GM19035 (cell line): Measurements from ENCODE around the gene PEPD.

Experiments
- ATAC-seq: cut with Tn5 transposase; IDR thresholded peaks from one replicate; pipeline ENCODE4 v1.9.1; 2021; ENCODE audit not compliant: unreplicated experiment

Gene PEPD

DNA sequence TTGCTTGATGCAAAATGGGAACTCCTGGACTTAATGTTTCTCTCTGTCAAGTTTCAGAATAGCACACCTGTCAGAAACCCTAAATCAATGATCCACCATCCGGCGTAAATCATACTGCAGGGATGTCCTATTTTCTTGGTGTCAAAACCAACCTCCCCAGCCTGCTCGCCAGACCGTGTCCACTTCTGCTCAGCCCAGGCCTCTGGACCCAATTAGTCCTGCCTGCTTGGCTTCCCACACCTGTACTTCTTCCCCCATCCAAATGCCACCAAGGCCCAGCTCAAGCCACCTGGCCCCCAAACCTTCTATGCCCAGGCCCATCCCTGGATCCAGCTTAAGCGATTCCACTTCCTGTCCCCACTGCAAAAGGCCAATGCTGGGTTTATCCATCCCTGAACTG lies 25.1 kb upstream of the PEPD start:
- ATAC-seq, result no peak

DNA sequence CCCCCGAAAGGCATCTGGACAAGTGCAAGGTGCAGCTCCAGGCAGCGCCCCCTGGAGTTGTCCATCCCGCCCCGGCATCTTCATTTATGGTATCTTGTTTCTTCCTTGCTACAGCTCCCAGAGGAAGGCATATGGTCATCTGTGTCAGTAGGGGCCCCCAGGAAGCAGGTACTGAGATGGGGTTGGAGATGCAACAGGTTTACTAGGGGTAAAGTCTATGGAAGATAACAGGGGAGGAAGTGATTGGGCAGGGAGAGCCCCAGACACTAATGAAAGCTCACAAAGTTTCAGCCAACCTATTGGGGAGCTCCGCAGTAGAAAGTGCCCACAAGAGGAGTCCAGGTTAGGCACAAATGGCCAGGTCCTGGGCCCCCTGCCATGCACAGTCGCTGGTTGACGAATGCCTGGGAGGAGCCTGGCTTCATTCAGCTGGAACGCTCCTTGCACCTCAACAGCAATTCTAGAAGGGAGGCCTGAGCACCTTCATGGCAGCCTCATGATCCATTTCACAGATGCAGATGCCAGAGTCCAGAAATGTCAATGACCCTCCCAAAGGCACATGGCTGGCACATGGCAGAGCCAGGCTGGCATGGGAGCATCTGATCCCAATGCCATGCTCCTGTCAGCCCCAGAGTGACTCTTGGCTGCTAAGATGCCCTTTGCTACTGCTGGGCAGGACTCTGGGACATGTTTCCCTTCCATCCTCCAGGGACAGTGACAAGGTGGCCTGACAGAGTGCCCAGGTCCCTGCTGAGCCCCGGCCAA lies 23.8 kb upstream of the PEPD start:
- no peak for ATAC-seq

DNA sequence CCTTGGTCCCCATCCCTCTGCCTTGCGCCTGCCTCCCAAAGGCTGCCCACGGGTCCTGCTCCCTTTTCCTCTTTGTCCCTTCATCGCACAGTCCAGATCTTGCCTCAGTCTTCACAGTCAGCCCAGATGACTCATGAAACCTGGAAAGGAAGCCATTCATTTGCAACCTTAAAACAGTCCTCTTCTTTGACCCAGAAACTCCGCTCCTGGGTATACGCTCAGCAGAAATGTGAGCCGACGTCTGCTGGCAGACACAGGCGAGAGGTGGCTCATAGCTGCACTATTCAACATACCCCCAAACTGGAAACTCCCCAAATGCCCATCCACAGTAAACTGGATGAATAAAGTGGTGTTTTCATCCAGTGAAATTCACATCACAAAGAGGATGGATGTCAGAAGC lies 13.6 kb upstream of the PEPD start:
- ATAC-seq, result no peak

DNA sequence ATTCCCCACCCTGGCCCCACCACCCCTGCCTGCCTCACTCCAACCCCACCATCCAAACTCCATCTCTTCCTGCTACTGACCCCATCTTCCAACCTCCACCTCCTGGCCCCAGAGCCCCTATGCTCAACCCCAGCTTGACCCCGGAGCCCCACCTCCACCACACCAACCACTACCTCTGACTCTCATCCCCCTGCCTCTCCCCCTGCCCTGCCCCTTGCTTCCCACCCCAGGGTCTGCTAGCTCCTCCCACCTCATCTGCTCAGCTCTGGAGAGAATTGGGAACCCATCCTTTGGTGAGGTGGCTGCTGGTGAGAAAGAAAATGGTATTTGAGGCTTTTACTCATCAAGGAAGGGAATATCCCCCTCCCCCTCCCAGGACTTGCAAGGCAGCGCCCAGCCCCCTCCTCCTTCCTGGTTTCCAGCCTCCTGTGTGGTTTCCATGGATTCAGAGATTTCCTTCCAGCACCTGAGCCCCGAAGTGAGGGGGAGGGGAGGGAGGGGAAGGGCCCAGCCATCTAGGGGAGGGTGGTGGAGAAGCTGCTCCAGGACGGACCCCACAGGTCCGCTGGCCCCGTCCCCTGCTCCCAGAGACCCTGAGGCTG lies 11.4 kb upstream of the PEPD start:
- no peak for ATAC-seq

DNA sequence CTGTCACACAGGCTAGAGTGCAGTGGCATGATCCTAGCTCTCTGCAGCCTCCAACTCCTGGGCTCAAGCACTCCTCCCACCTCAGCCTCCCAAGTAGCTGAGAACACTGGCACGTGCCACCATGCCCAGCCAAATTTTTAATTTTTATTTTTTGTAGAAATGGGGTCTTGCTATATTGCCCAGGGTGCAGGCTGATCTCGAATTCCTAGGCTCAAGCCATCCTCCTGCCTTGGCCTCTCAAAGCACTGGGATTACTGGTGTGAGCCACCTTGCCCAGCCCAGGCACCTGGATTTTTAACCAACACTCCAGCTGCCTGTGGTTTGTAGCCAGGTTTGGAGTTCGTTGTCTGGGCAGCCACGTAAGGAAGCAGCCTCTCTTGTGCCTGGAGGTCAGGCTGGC lies 9.3 kb upstream of the PEPD start:
- ATAC-seq, result no peak

DNA sequence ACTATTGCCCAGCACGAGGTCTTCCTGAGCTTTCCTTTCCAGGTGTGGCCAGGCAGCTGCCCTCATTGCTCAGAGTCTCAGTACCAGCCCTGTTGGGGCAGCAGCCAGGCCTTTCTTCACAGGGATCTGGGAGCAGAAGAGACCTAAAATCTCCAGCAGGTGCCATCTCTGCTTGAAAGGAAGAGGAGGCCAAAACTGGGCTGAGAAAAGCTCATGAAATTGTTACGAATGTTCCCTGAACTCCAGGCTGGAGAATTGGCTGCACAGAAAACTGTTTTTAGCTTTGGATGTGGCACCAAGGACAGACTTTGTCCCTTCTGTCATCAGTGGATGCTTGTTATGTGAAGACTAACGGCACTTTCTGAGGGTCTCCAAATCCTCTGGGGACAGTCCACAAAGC lies 8.7 kb upstream of the PEPD start:
- ATAC-seq, result no peak

DNA sequence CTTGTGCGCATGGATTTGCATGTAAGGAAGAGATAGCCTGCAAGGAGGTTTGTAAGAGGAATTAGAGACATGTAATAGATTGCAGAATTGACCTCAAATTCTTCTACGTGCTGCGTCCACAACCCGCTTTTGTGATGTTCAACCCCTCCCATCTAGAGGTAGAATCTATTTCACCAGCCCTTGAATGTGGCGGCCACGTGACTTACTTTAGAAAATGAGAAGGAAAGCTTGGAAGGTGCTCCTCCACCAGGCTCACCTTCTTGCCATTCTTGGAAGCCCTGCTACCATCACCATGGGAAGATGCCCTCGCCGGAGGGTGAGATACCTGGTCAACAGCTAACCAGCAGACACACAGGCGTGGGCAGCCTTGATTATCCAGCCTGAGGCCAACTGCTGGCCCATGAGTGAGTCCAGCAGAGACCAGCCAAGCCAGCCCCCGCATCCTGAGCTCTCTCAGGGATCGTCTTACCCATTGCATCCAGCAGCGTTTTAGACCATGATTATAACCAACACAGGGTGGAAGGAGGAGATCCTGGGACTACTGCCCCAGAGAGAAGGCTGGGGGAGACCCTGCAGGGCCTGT lies 7.6 kb upstream of the PEPD start:
- no peak for ATAC-seq

DNA sequence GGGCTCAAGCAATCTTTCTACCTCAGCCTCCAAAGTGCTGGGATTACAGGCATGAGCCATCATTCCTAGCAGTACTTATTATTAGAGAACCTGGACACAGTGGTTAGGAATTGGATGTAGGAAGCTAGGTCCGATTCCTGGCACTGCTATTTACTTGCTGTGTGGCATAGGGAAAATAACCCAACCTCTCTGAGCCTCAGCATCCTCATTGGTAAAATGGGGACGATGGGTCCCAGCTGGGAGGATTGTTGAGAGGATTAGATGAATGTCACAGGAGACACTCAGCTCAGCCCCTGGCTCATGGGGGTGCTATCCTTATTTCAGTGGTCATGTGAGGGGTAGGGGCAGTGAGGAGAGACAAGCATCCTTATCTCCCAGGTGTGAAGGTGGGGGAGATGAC lies 6.8 kb upstream of the PEPD start:
- no peak for ATAC-seq

DNA sequence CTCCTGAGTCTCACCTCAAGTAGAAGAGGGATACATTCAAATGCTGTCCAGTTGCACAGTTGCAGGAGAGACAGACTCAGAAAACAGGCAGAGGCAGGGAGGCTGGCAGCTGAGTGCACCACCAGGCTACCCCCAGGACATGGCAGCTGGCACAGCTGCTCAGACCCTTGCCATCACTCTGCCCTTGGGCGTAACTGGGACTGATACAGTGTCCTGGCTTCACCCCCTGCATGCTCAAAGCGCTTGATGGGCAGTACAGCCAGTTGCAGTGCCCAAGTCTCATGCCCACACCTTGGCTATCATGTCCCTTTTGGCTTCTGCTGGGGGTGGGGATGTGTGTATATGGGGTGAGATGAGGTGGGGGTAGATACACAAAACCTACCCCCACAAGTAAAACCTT lies 5.5 kb upstream of the PEPD start:
- ATAC-seq, result no peak

DNA sequence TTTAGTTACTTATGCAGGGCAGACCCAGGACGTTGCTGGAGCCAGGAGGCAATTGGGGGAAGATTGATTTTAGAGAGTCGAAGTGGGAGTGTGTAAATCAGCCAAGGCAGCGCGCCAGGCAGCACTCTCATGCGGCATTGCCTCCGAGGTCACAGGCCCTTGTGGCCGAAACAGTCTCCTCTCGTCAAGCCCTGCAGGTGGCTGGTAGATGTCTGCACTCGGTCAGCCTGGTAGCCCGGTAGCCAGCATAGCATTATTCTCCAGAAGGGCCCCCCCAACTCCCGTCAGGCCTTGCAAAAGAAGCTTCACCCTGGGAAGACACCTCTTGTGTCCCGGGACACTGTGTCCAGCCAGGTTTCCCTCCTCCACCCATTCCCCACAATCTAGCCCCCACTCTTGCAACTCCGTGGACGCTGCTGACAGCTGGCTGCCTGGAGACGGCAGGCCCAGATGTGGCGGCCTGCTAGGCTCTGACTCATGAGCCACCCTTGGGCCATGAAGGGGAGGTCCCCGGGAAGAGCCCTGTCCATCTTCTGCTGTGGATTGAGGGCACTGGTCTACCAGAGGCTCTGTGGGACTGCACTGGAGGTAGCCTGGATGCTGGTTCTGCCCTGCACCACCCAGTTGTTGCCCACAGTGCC lies 2.6 kb upstream of the PEPD start:
- ATAC-seq, result no peak

DNA sequence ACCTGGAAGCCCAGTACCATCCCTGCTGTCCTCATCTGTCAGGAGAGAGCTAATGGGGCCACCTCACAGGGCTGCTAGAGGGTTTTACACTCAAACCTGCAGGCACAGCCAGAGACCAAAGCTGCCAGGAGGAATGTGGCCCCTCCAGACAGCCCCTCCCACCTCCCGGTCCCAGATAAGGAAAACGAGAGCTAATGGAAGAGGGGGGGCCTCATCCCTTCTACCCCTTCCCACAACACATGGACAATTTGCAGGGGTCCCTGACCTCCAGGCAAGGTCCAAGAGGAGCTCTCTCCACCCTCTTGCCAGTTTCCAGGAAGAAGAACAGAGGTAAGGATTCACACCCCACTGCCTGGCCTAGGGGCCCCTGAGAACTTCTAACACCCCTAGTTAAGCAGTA lies 1.6 kb upstream of the PEPD start:
- ATAC-seq, result no peak

DNA sequence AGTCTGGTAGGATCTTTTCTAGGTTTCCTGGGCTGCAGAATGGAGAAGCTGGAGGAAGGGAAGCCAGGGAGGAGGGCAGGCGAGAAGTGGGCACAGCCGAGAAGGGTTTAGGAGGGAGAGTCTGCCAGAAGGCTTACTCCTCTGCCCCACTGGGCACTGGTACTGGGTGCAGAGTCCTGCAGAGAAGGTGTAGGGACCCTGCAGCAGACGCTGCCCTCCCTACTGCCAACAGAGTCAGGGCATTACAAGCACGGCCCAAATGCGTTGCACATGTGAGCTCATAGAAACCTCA lies 726 bp upstream of the PEPD start:
- no peak for ATAC-seq

DNA sequence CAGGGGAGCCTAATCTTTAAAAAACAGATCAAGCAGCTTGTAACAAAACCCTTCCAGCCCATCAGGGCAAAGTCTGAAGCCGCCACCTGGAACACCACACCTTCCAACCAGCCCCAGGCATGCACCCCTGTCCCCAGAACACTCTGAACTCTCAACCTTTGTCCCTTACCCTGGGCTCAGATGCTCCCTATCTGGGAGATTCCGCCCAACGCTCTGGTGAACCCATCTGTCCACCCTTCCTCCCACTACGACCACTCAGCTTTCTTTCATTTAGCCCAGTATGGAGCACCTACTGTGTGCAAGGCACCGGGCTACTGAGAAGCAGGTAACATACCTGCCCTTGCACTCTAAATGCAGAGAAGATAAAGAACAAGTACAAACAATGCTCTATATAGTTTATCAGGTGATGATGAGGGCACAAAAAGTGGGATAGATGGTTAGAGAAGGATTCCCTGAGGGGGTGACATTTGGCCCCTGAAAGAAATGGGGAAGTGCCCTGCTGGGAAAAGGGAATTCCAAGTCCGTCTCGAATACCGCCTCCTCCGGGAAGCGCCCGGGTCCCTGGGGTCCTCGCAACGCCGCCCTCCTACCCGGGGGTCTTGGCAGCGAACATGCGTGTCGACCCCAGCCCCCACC lies 629 bp downstream of the PEPD start:
- ATAC-seq, result no peak

DNA sequence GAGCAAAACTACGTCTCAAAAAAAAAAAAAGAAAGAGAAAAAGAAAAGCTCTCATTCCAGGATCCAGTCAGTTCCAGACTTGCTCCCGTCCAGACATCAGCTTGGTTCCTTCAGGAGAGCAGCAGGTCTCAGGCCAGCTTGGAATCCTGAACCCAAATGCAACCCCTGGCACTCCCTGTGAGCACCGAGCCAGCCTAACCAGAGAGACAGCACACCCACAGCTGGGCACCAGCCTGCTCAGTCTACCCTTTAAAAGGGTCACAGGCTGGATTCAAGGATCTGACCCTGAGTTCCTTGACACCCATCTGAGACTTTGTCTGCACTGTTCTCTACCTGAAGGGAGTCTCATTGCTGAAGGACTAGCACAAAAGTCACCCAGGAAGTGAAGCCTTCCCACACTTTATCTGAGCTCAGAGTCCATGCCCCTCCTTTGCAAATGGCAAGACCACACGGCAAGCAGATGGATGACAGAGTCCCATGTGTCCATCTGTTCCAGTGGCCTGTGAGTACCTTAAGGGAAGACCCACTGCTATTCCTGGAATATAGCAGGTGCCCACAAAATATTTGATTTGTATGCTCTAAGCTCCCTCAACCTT lies 1.4 kb downstream of the PEPD start:
- no peak for ATAC-seq

DNA sequence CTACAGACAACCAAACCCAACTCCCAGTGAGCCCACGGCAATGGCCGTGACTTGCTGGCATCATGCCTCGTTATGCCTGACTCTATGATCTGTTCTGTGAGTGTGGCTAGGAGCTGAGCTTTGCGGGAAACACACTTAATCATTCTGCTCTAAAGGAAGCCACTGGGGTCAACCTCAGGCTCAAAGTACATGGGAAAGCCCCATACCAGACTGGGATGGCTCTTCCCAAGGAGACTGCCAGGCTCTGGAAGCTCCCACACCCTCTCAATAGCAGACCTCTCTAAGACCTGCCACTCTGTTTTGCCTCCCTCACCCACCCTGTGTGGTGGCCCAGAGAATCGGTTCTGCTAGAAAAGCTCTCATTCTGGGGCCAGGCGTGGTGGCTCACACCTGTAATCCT lies 2.2 kb downstream of the PEPD start:
- ATAC-seq, result no peak

DNA sequence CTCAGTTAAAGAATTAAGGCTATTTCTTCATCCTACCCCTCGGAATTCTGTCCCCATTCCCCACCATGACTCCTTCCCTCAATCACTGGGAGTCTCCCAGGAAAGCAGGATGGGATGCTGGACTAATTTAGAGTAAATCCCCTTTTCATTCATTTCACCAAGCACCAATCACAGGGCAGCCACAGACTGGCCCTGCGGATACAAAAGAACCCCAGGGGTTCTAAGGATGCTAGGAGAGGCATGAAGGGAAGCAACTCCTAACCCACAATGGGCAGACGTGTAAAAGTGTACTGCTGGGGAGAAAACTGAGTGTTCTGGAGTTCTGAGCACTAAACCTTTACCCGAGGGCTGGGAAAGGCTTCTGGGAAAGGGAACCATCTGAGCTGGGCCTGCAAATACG lies 3.0 kb downstream of the PEPD start:
- no peak for ATAC-seq

DNA sequence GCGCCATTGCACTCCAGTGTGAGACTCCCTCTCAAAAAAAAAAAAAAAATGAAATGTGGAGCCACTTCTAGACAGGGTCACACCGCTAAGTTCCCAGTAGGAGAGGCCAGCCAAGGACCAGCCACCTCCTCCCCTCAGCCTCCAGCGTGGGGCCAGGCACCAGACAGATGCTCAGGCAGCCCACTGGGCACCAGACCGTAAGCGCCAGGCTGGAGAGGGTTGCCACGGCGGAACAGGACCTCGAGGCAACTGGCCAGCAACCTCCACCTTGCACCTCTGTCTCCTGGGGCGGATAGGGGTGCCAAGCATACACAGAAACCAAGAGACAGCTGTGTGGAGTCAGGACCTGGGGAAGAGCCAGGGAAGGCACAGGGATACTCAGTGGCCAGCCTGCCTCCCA lies 3.7 kb downstream of the PEPD start:
- no peak for ATAC-seq

DNA sequence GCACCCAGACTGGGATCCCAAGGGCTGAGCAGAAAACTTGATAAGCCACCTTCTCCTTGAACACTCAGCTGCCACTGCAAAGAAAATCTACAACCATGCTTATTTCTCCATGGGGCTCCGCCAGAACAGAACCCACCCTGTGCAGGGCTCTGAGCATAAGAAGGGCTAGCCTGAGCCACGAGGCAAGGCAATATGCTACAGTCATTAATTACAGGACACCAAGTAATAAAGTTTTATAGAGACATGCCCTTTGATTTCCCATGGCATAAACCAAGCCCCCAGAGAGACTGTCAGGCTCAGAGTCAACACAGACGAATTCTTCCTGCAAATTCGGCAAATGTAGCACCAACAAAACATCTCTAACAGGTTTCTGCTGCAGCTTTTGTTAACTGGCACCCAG lies 5.7 kb downstream of the PEPD start:
- no peak for ATAC-seq

DNA sequence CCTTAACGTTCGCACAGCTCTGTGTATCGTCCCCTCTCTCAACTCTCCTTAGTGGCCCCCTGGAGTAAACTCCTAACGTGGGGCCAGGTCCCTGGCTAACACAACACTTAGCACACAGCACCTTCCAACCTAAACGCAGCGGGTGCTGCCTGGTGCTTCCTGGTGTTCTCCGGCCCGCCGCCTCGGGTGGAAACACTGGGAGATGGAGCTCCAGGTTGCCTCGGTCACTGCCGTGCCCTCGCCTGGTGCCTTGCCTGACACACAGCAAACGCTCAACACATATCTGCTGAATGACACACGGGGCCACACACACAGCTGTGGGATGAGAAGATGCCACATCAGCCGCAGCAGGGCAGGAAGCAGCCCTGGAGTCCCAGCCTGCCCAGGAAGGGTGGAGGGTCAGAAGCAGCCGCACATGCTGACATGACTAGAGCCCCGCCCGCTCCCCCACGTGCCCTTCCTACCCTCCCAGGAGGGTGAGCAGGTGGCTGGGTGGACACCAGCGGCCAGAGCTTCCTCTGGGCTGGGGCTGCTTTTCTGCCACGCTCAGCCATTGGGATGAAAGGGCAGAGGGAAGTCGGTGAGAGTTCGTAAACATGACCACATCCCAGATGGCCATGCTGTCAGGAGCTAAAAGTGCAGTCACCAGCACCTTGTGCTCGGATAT lies 6.6 kb downstream of the PEPD start:
- ATAC-seq, result no peak

DNA sequence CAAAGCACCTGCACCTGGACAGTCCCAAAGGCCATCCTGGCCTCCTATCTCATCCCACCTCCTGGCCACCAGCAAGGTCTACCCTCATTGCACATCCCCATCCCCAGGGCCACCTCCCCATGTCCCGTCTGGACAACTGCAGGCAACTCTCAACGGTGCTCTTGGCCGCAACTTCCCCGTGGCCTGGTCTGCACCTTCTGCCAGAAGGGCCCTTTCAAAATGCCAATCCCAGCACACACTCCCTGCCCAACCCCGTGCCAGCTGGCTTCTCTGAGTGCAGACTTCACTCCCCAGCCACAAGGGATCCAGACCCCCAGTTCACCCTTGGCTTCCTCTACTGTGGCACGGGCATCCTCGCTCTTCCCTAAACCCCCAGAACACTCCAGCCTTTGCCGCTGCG lies 8.2 kb downstream of the PEPD start:
- no peak for ATAC-seq

DNA sequence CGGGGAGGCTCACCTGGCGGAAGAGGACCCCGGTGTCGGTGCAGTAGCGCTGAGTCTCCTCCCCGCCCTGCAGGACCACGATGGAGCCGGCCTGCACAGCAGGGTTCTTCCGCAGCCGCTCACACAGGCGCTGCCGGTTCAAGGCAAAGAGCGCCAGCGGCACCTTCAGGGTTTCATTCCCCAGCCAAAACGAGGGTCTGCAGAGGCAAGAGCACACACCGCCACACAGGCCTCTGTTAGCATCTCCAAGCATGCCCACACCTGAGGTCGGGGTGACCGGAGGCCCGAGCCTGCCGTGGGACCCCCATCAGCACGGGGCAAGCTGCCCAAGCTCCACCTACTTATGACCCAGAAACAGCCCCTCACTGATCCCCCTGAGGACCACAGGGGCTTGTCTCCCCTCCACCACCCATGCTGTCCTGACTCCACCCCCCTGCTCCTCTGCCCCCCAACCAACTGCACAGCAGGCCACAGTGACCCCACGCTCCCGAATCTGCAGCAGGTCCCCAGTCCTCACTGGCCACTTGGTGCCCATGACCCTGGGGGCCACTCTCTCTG lies 8.9 kb downstream of the PEPD start:
- no peak for ATAC-seq
